Measurements from ENCODE around the gene PEX5.
"Not testable (repeated sequence)": the region's sequence is repeated elsewhere in the genome, so short reads cannot be mapped to it uniquely, and the experiment has no call there.

Gene PEX5

GRCh38 chr12:7161327-7161726 lies 28.2 kb upstream of the PEX5 start:
- no peak for DNase-seq

- no peak for DNase-seq
Observed at GRCh38 chr12:7161811-7162210, 27.7 kb upstream of the PEX5 start.

- DNase-seq = no peak
Observed at GRCh38 chr12:7162691-7163114, 26.8 kb upstream of the PEX5 start.

- no peak for DNase-seq
Observed at GRCh38 chr12:7169951-7170350, 19.5 kb upstream of the PEX5 start.

- DNase-seq = no peak
Observed at GRCh38 chr12:7171854-7172253, 17.6 kb upstream of the PEX5 start.

- DNase-seq = no peak
Observed at GRCh38 chr12:7175493-7175892, 14.0 kb upstream of the PEX5 start.

- DNase-seq = no peak
Observed at GRCh38 chr12:7176595-7176994, 12.9 kb upstream of the PEX5 start.

- DNase-seq = no peak
Observed at GRCh38 chr12:7178481-7178880, 11.0 kb upstream of the PEX5 start.

- DNase-seq = no peak
Observed at GRCh38 chr12:7180685-7181084, 8.8 kb upstream of the PEX5 start.

GRCh38 chr12:7186058-7186457 lies 3.4 kb upstream of the PEX5 start:
- DNase-seq = not testable (repeated sequence)

- DNase-seq = no peak
Observed at GRCh38 chr12:7188562-7189397, 706 bp upstream of the PEX5 start.

- no peak for DNase-seq
Observed at GRCh38 chr12:7190268-7191055, 976 bp downstream of the PEX5 start.

- DNase-seq = no peak
Observed at GRCh38 chr12:7193674-7194073, 4.2 kb downstream of the PEX5 start.

GRCh38 chr12:7197841-7198240 lies 8.4 kb downstream of the PEX5 start:
- DNase-seq = no peak

- DNase-seq = no peak
Observed at GRCh38 chr12:7203109-7203508, 13.6 kb downstream of the PEX5 start.

GRCh38 chr12:7205091-7205490 lies 15.6 kb downstream of the PEX5 start:
- no peak for DNase-seq

GRCh38 chr12:7206691-7207090 lies 17.2 kb downstream of the PEX5 start:
- DNase-seq = no peak

GRCh38 chr12:7207866-7208625 lies 18.6 kb downstream of the PEX5 start:
- DNase-seq = no peak

- no peak for DNase-seq
Observed at GRCh38 chr12:7209958-7210357, 20.5 kb downstream of the PEX5 start.

GRCh38 chr12:7210642-7211151 lies 21.2 kb downstream of the PEX5 start:
- DNase-seq = no peak

GRCh38 chr12:7212678-7213077 lies 23.2 kb downstream of the PEX5 start:
- no peak for DNase-seq

GRCh38 chr12:7213745-7214144 lies 24.3 kb downstream of the PEX5 start:
- not testable (repeated sequence) for DNase-seq

- no peak for DNase-seq
Observed at GRCh38 chr12:7217475-7218069, 28.1 kb downstream of the PEX5 start.
